COLO668 (cell line): ENCODE measurements around the gene LRP2.

ENCODE experiments used
- DNase-seq: peaks from one replicate; lab custom pipeline; 2025; ENCODE audit not compliant: unreplicated experiment; lab: John Stamatoyannopoulos, UW

Gene LRP2

GRCh38 chr2:169131587-169132512 is 230.5 kb downstream of the LRP2 start:
- no peak for DNase-seq

GRCh38 chr2:169129703-169130243 is 232.6 kb downstream of the LRP2 start:
- DNase-seq = no peak

- DNase-seq = no peak
Measured at GRCh38 chr2:169119851-169120250, 242.5 kb downstream of the LRP2 start.

GRCh38 chr2:169119123-169119760 is 243.1 kb downstream of the LRP2 start:
- DNase-seq = no peak

GRCh38 chr2:169118060-169118459 is 244.3 kb downstream of the LRP2 start:
- DNase-seq = no peak

GRCh38 chr2:169116993-169117392 is 245.3 kb downstream of the LRP2 start:
- DNase-seq = no peak

GRCh38 chr2:169116327-169116726 is 246.0 kb downstream of the LRP2 start:
- DNase-seq = no peak

- DNase-seq = no peak
Measured at GRCh38 chr2:169114056-169114455, 248.3 kb downstream of the LRP2 start.

- DNase-seq = no peak
Measured at GRCh38 chr2:169112841-169113240, 249.5 kb downstream of the LRP2 start.

- DNase-seq = no peak
Measured at GRCh38 chr2:169110916-169111315, 251.4 kb downstream of the LRP2 start.

- no peak for DNase-seq
Measured at GRCh38 chr2:169110419-169110818, 251.9 kb downstream of the LRP2 start.

- DNase-seq = peak; percentile 73
Measured at GRCh38 chr2:169109502-169110409, 252.6 kb downstream of the LRP2 start.

- DNase-seq = no peak
Measured at GRCh38 chr2:169108099-169108884, 254.0 kb downstream of the LRP2 start.

GRCh38 chr2:169107645-169108044 is 254.7 kb downstream of the LRP2 start:
- no peak for DNase-seq

GRCh38 chr2:169106563-169107545 is 255.5 kb downstream of the LRP2 start:
- no peak for DNase-seq

- DNase-seq = no peak
Measured at GRCh38 chr2:169106134-169106533, 256.2 kb downstream of the LRP2 start.

- DNase-seq = no peak
Measured at GRCh38 chr2:169105476-169105875, 256.9 kb downstream of the LRP2 start.

GRCh38 chr2:169104848-169105247 is 257.5 kb downstream of the LRP2 start:
- DNase-seq = no peak

- DNase-seq = no peak
Measured at GRCh38 chr2:169095621-169096105, 266.7 kb downstream of the LRP2 start.
